ENCODE data around the gene ARVCF.

ARVCF gene

GRCh38 chr22:20053407-20054033 is 36.9 kb upstream of the ARVCF start:
- DNase-seq (ENCODE audit: low spot score), result no peak

- DNase-seq (ENCODE audit: low spot score), result no peak
These were observed 36.0 kb upstream of the ARVCF start for GRCh38 chr22:20052309-20053259.

- no peak for DNase-seq (ENCODE audit: low spot score)
These were observed 35.3 kb upstream of the ARVCF start for GRCh38 chr22:20051927-20052308.

- no peak for DNase-seq (ENCODE audit: low spot score)
These were observed 30.1 kb upstream of the ARVCF start for GRCh38 chr22:20046730-20047129.

DNA sequence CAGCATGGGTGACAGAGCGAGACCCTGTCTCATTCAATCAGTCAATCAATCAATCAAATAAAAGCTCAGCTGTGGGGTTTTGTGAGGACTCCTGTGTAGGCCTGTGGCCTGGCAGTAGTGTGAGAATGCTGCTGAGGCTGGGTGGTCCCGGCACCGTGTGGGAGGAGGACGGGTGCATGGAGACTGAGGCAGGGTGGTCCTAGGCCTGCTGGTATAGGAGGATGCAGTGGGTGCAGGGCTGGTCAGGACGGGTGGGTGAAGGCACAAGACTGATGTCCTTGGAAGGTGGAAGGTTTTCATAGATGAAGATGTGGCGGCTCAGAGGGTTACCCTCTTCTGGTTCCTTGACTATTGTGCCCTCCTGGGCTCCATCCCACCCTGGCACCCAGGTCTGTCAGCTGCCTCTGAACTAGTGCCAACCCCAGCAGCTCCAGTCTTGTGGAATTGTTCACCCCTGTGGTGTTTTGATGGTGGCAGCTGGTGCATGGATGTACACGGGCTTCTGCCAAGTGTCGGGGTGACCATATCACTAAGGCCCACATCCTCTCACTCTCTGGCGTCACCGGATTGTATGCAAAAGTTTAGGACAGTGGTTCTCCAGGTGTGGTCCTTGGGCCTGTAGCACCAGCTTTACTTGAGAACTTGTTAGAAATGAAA is 28.0 kb upstream of the ARVCF start:
- DNase-seq (ENCODE audit: low spot score), result no peak

DNA sequence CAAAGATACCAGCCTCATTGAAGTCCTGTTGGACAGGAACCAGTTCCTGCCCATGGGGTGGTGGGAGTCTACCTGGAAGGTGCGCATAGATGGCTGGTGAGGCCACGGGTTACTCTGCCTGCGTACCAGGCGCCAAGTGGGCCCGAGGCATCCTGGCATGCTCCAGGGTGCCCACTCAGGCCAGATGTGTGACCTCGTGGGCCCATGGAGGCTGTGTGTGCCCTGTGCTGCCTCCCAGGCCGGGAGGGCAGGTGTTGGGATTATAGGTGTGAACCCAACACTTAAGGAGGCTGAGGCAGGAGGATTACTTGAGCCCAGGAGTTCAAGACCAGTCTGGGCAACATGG is 27.3 kb upstream of the ARVCF start:
- DNase-seq (ENCODE audit: low spot score), result no peak

- no peak for DNase-seq (ENCODE audit: low spot score)
These were observed 26.7 kb upstream of the ARVCF start for GRCh38 chr22:20043057-20043996.

- DNase-seq (ENCODE audit: low spot score), result no peak
These were observed 23.9 kb upstream of the ARVCF start for GRCh38 chr22:20040327-20041200.

- DNase-seq (ENCODE audit: low spot score), result no peak
These were observed 23.2 kb upstream of the ARVCF start for GRCh38 chr22:20039683-20040325.

- DNase-seq (ENCODE audit: low spot score), result no peak
These were observed 22.0 kb upstream of the ARVCF start for GRCh38 chr22:20038574-20038973.

GRCh38 chr22:20037419-20037818 is 20.8 kb upstream of the ARVCF start:
- DNase-seq (ENCODE audit: low spot score), result no peak

DNA sequence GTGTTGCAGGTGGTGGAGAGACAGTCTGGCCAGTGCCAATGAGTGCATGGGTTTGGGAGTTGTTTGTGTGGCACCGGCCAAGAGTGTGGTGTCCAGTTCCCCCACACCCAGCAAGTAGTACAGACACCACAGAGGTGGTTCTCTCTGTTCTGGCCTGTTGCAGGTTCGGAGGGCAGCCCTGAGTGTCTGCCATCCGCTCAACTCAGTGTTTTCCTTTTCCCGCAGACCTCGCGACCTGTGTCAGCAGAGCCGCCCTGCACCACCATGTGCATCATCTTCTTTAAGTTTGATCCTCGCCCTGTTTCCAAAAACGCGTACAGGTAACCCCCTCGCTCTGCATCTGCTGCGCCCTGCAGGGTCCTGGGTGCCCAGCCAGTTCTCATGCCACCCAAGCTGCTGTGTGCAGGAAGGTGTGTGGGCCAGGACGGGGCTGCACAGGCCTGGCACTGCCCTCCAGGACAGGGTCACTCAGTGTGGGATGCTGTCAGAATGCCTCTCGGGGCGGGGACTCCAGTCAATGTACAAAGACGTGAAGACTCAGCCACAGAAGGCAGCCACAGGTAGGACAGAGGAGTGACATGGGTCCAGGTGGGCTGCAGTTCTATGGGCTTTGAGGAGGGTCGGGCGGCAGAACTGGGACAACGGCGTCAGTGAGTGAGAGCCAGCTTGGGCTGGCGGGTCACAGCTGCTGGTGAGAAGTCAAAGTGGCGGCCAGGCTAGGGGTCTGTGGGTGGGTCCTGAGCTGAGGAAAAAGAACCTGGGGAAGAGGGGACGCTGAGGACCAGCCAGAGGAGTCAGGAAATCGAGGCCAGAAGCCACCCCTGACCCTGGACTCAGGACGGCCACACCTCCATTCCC is 20.1 kb upstream of the ARVCF start:
- DNase-seq (ENCODE audit: low spot score), result no peak

GRCh38 chr22:20036084-20036482 is 19.5 kb upstream of the ARVCF start:
- DNase-seq (ENCODE audit: low spot score), result no peak

DNA sequence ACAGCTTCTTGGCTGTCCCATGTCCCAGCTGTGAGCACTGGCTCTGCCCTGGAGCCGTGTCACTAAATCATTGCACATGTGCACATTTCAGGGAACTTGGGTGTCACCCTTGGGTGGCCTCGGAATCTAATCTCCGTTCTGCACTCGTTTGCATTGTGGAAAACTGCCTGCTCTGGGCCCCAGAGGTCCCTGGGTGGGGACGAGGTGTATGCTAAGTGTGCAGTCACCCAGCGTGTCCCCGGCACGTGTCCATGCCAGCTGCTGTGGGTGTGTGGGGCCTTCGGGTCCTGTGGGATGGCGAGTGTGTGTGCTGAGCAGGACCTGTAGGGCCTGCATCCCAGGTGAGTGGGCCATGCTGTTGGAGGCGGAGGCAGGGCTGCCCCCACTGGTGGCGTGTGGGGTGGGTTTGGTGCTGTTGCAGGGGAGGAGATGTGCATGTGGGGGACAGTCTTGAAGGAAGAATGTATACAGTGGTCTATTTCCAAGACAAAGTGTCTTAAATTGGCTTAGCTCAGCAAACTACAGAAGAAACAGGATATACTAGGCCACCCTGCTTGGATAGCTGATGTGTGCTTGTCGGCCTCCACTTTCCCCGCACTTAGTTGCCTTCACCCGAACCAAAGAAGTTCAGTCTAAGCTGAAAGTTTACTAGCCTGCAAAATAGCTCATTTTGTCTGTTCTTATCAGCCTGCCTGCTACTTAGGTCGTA is 18.9 kb upstream of the ARVCF start:
- no peak for DNase-seq (ENCODE audit: low spot score)

DNA sequence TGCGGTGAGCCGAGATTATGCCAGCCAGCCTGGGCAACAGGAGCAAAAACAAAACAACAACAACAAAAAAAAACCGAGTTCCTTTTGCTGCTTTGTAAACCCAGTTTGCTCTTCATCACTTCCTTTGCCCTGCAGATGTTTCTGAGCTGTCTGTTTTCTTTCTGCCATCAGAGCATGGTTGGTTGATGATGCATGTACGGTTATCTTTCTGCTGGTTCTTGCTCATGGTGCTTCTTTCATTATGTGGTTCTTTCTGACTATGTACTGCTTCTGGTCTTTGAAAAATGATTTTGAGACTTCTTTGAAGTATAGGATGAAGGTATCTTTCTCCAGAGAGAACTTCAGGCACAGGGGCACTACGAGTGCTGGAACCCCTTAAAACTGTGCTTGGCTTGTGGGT is 17.5 kb upstream of the ARVCF start:
- no peak for DNase-seq (ENCODE audit: low spot score)

GRCh38 chr22:20033045-20033706 is 16.6 kb upstream of the ARVCF start:
- no peak for DNase-seq (ENCODE audit: low spot score)

DNA sequence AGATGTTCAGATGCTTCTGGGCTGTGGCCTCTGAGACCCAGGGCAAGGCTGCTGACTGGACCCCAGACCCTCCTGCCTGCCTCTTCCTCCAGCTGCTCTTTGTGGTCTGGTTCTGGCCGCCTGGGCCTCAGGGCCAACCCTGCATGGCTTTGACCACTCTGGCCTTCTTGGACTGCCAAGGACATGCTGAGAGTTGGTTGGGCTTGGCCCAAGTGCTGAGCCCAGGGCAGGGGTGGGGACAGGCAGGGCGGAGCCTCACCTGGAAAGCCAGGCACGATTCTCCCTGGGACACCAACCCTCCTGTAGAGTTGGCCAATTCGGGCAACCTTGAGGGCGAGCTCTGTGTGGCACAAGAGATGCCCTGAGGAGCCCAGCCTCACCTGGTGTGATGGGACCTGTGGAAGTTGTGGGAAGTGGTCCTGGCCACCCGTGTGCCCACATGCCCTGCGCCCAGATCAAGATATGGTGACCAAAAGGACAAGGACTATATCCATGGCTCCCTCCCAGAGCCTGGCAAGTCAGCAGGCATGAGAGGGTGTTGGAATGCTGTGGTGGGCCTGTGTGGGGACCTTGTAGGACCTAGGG is 15.9 kb upstream of the ARVCF start:
- DNase-seq (ENCODE audit: low spot score), result no peak

Data from CD4-positive, alpha-beta T cell treated with Interleukin-2 at 100 ng/mL for 4 hours (primary cell).